HepG2 (cell line): ENCODE measurements around the gene DQX1. TPM values are rescaled to one million over a fixed set of nuclear protein-coding genes. Genes with fewer than 3 reads are reported as not detected.

Source experiments
- ATF5 ChIP-seq: sonication (generic); formaldehyde crosslinking; IDR thresholded peaks from 2 replicates; pipeline ENCODE4 v1.4.0; 2020; ENCODE audit warnings: mild to moderate bottlenecking, low read depth, missing genetic modification reagents
- DBP ChIP-seq: sonication (generic); formaldehyde crosslinking; IDR thresholded peaks from 2 replicates; pipeline ENCODE4 v1.4.0; 2020; ENCODE audit warnings: missing genetic modification reagents; ENCODE audit errors: not compliant biosample characterization
- DMTF1 ChIP-seq: sonication (generic); formaldehyde crosslinking; IDR thresholded peaks from 2 replicates; pipeline ENCODE4 v1.4.0; 2020; ENCODE audit warnings: mild to moderate bottlenecking, missing genetic modification reagents
- FOXA3 ChIP-seq: IDR thresholded peaks from 2 replicates; pipeline ENCODE4 v1.6.1; 2016; ENCODE audit warnings: missing genetic modification reagents, missing compliant biosample characterization
- HDAC1 ChIP-seq: sonication (generic); formaldehyde crosslinking; IDR thresholded peaks from 2 replicates; pipeline ENCODE4 v1.5.1; 2020; ENCODE audit warnings: mild to moderate bottlenecking, missing genetic modification reagents
- HNRNPK ChIP-seq: fragments of 200-400 bp; formaldehyde crosslinking; IDR thresholded peaks from 2 replicates; pipeline ENCODE4 v1.6.1; 2018; ENCODE audit warnings: low read length, low read depth, moderate library complexity, mild to moderate bottlenecking; ENCODE audit not compliant: poor library complexity, severe bottlenecking
- IKZF1 ChIP-seq: fragments of 450-650 bp; IDR thresholded peaks from 2 replicates; pipeline ENCODE4 v1.7.1; 2016
- ISL2 ChIP-seq: sonication (generic); formaldehyde crosslinking; IDR thresholded peaks from 2 replicates; pipeline ENCODE4 v1.5.0; 2020; ENCODE audit warnings: missing genetic modification reagents
- KMT2B ChIP-seq: IDR thresholded peaks from 2 replicates; pipeline ENCODE4 v1.6.1; 2016; ENCODE audit warnings: missing genetic modification reagents, missing compliant biosample characterization
- NR2F6 ChIP-seq, 2 experiments: IDR thresholded peaks; 2 replicates each; pipeline ENCODE4 v1.6.1; 2016; ENCODE audit warnings: antibody characterized with exemption in 1 of 2, mild to moderate bottlenecking in 1 of 2
- RFXAP ChIP-seq: sonication (generic); formaldehyde crosslinking; IDR thresholded peaks from 2 replicates; pipeline ENCODE4 v1.4.0; 2020; ENCODE audit warnings: missing genetic modification reagents, borderline replicate concordance
- RNF2 ChIP-seq: fragments of 450-650 bp; conservative IDR thresholded peaks from 2 replicates; pipeline ENCODE4 v1.6.1; 2016; ENCODE audit warnings: low read depth
- SRF ChIP-seq: IDR thresholded peaks from 2 replicates; pipeline ENCODE4 v1.6.1; 2011; ENCODE audit warnings: mild to moderate bottlenecking, low read depth, low read length, moderate library complexity
- THAP11 ChIP-seq: IDR thresholded peaks from 2 replicates; pipeline ENCODE4 v1.6.1; 2016; ENCODE audit warnings: missing biosample characterization, missing genetic modification reagents
- ZMAT5 ChIP-seq: sonication (generic); formaldehyde crosslinking; IDR thresholded peaks from 2 replicates; pipeline ENCODE4 v1.5.0; 2020; ENCODE audit warnings: mild to moderate bottlenecking, low read depth, missing genetic modification reagents, borderline replicate concordance
- ZNF512B ChIP-seq: sonication (generic); formaldehyde crosslinking; IDR thresholded peaks from 2 replicates; pipeline ENCODE4 v1.5.1; 2020; ENCODE audit warnings: missing genetic modification reagents, mild to moderate bottlenecking, borderline replicate concordance
- ZNF572 ChIP-seq: sonication (generic); formaldehyde crosslinking; IDR thresholded peaks from 2 replicates; pipeline ENCODE4 v1.5.1; 2020; ENCODE audit warnings: mild to moderate bottlenecking, missing genetic modification reagents
- ZNF589 ChIP-seq: sonication (generic); formaldehyde crosslinking; conservative IDR thresholded peaks from 2 replicates; pipeline ENCODE4 v1.8.0; 2022; ENCODE audit warnings: mild to moderate bottlenecking, moderate library complexity, missing genetic modification reagents
- ZNF670 ChIP-seq: sonication (generic); formaldehyde crosslinking; IDR thresholded peaks from 2 replicates; pipeline ENCODE4 v1.8.0; 2022; ENCODE audit warnings: mild to moderate bottlenecking, missing genetic modification reagents, borderline replicate concordance
- ZNF850 ChIP-seq: sonication (generic); formaldehyde crosslinking; conservative IDR thresholded peaks from 2 replicates; pipeline ENCODE4 v1.9.0; 2021; ENCODE audit warnings: mild to moderate bottlenecking, missing genetic modification reagents
- polyA plus RNA-seq, 8 experiments: library from polyadenylated mRNA; depleted of rRNA in 3 of 8; stranded (reverse) in 7 of 8; unstranded in 1 of 8; fragments of >200 nt; fragmentation: Illumina TruSeq in 4 of 8; extraction: Trizol in 4 of 8; gene quantifications; 2 replicates each; pipeline versions ENCODE4 v1.2.1 to v1.2.3, GENCODE V29; 2011 to 2016; ENCODE audit warnings: low read depth in 4 of 8, missing spikeins in 1 of 8, mixed read lengths in 1 of 8; ENCODE audit not compliant: insufficient read depth in 1 of 8
- total RNA-seq, 5 experiments: library from RNA; depleted of rRNA; stranded (reverse); fragments of >200 nt; fragmentation: Illumina TruSeq; extraction: Trizol; gene quantifications; 2 replicates each; pipeline ENCODE4 v1.2.3, GENCODE V29; 2016; ENCODE audit warnings: low read depth in 1 of 5

The DQX1 gene
- total and polyA plus RNA-seq, 2 of the 13 experiments (the other 11 are each of a cell fraction or from before 2014, with no cell fraction given): 27.6 to 89.8 TPM

GRCh38 chr2:74552914-74553811, 27.1 kb upstream of the DQX1 start (continued):
- no peak for TF ChIP-seq ZNF589
- TF ChIP-seq RNF2: no peak
- TF ChIP-seq ZNF850 (CRISPR knock-in tag): no peak
- TF ChIP-seq KMT2B (CRISPR knock-in tag): no peak
- TF ChIP-seq ATF5: no peak
- TF ChIP-seq HNRNPK: no peak
- TF ChIP-seq DBP (CRISPR knock-in tag): no peak
- TF ChIP-seq SRF: no peak
- no peak for TF ChIP-seq DMTF1 (CRISPR knock-in tag)
- TF ChIP-seq ISL2 (CRISPR knock-in tag): no peak
- TF ChIP-seq HDAC1 (CRISPR knock-in tag): peak; percentile 45; the same call in 1 of the 2 replicates
- peak; percentile 47; the same call in 1 of the 2 replicates for TF ChIP-seq NR2F6 (IDR thresholded peaks at IDR 0.05)
- peak; percentile 76 for TF ChIP-seq NR2F6 (CRISPR knock-in tag; IDR thresholded peaks at IDR 0.05)
- TF ChIP-seq ZNF670: no peak
- no peak for TF ChIP-seq RFXAP (CRISPR knock-in tag)
- TF ChIP-seq ZNF512B: no peak; the same call in 1 of the 2 replicates
- TF ChIP-seq ZMAT5 (CRISPR knock-in tag): no peak
- TF ChIP-seq THAP11 (CRISPR knock-in tag): peak; percentile 9; the same call in 1 of the 2 replicates
- TF ChIP-seq IKZF1: no peak
- no peak for TF ChIP-seq ZNF572 (CRISPR knock-in tag)
- TF ChIP-seq FOXA3 (CRISPR knock-in tag): peak; percentile 30; the same call in 1 of the 2 replicates
